Measurements from ENCODE around the gene PHACTR1.

Gene PHACTR1

DNA sequence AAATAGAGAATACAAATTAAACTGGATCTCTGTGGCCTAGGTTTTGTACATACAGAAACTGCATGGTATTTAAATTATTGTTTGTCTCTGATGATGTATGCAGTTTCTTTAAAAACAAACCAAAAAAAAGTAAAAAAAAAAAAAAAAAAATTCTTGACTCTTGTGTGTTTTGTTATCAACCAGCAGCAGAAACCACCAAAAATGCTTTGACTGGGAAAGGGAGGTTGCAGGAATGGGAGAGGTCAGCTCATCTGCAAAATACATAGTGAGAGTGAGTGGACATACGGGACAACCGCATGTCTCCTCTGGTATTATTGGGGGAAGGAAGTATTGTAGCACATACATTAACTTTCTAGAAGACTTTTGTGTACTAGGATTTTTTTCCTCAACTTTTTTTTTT is 573.8 kb downstream of the PHACTR1 start:
- Histone ChIP-seq H3K4me3 (ENCODE audit: low read depth, low read length) (no peak overlapping the region), H3K27me3 (ENCODE audit: control insufficient read depth, insufficient read depth, low read length) (no peaks in the 10 kb centered on the region), H3K9me3 (ENCODE audit: control insufficient read depth, low read length) (no peaks in the 10 kb centered on the region), H3K4me2 (ENCODE audit: low read length) (no peak overlapping the region), H3K4me1 (no peaks in the 10 kb centered on the region), H3K79me2 (no peaks in the 10 kb centered on the region), H3K36me3 (ENCODE audit: control insufficient read depth, insufficient read depth, low read length) (no peaks in the 10 kb centered on the region), H3K9ac (no peak overlapping the region), H3K27ac (no peak overlapping the region), H2AFZ (no peak overlapping the region)
- TF ChIP-seq, protein P1, sequence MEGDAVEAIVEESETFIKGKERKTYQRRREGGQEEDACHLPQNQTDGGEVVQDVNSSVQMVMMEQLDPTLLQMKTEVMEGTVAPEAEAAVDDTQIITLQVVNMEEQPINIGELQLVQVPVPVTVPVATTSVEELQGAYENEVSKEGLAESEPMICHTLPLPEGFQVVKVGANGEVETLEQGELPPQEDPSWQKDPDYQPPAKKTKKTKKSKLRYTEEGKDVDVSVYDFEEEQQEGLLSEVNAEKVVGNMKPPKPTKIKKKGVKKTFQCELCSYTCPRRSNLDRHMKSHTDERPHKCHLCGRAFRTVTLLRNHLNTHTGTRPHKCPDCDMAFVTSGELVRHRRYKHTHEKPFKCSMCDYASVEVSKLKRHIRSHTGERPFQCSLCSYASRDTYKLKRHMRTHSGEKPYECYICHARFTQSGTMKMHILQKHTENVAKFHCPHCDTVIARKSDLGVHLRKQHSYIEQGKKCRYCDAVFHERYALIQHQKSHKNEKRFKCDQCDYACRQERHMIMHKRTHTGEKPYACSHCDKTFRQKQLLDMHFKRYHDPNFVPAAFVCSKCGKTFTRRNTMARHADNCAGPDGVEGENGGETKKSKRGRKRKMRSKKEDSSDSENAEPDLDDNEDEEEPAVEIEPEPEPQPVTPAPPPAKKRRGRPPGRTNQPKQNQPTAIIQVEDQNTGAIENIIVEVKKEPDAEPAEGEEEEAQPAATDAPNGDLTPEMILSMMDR (IDR thresholded peaks at IDR 0.05) = no peak

DNA sequence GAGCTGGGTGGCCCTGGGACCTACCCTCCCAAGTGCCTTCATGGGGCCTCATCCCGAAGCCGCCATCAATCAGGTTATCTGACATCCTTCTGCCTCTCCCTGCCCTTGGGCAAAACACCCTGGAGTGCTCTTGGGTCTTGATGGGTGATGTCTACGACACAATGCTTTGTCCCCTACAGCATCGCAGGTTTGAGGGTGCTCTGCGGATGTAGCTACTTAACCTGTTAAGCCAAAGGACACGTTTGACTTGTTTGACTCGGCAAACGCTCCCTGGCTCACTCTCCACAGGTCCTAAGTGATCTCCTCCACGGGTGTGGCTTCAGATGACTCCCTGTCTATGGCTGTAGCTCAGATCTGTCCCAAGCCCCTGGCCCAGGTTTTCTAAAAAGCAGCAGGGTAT is 576.2 kb downstream of the PHACTR1 start:
- Histone ChIP-seq H3K4me1 (peaks cover 6% of the 10 kb centered on the region), H3K27me3 (ENCODE audit: control insufficient read depth, insufficient read depth, low read length) (no peaks in the 10 kb centered on the region), H3K79me2 (no peaks in the 10 kb centered on the region), H3K36me3 (ENCODE audit: control insufficient read depth, insufficient read depth, low read length) (no peaks in the 10 kb centered on the region), H3K9ac (no peak overlapping the region), H3K4me2 (ENCODE audit: low read length) (no peak overlapping the region), H3K27ac (no peak overlapping the region), H3K9me3 (ENCODE audit: control insufficient read depth, low read length) (no peaks in the 10 kb centered on the region), H2AFZ (no peak overlapping the region), H3K4me3 (ENCODE audit: low read depth, low read length) (no peak overlapping the region)
- TF ChIP-seq, protein P1 (IDR thresholded peaks at IDR 0.05) = no peak

DNA sequence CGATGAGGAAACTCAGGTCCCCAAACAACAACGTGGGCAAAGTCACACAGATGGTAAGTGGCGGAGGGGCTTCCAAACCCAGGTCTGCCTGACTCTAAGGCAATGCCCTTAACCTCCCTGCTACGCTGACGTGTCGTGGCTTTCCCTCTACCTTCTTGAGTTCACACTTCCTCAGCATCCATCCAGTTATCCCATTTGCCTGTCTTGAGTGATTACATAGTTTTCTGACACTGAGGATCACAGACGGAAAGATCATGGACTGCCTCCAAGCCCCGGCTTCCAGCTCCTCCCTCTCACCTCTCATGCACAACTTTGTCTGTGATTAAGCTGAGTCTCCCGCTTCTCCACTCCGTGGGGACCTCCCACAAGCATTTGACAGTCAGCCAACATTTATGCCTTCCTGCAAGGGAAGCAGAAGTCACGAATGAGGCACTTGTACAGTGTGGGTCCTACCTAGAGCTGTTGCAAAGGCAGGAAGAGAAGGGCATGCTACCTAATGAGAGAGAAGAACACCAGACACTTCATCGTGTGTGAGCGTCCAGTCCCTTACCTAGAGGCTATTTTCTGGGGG is 578.0 kb downstream of the PHACTR1 start:
- no peak overlapping the region for H2AFZ ChIP-seq
- H3K27me3 ChIP-seq (ENCODE audit: control insufficient read depth, insufficient read depth, low read length) = no peaks in the 10 kb centered on the region
- no peaks in the 10 kb centered on the region for H3K36me3 ChIP-seq (ENCODE audit: control insufficient read depth, insufficient read depth, low read length)
- H3K4me3 ChIP-seq (ENCODE audit: low read depth, low read length) = no peak overlapping the region
- TF ChIP-seq, protein P1 (IDR thresholded peaks at IDR 0.05) = no peak
- H3K4me2 ChIP-seq (ENCODE audit: low read length) = no peak overlapping the region
- H3K4me1 ChIP-seq = peaks cover 6% of the 10 kb centered on the region
- no peak overlapping the region for H3K27ac ChIP-seq
- H3K9ac ChIP-seq = no peak overlapping the region
- H3K9me3 ChIP-seq (ENCODE audit: control insufficient read depth, low read length) = no peaks in the 10 kb centered on the region
- H3K79me2 ChIP-seq = no peaks in the 10 kb centered on the region

DNA sequence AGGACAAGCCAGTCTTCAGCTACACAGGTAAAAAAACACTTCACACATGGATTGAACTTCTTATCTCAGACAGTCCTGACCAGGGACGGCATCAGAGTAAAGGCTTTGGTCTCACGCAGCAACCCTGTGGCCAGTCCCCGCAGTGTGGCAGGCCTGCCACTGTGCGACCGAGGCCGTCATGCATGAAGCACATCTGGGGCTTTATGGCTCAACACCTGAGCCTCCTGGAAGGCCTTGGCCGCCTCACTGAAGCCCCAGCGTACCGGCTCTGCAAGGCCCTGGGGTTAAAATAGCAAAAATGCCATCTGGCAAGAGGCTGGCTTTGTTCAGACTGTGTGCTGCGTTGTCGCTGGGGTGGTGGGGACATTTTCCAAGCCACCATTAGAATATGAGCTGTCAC is 579.0 kb downstream of the PHACTR1 start:
- TF ChIP-seq, protein P1 (IDR thresholded peaks at IDR 0.05) = no peak
- Histone ChIP-seq H3K9ac (no peak overlapping the region), H3K36me3 (ENCODE audit: control insufficient read depth, insufficient read depth, low read length) (no peaks in the 10 kb centered on the region), H3K27me3 (ENCODE audit: control insufficient read depth, insufficient read depth, low read length) (no peaks in the 10 kb centered on the region), H3K79me2 (no peaks in the 10 kb centered on the region), H3K9me3 (ENCODE audit: control insufficient read depth, low read length) (no peaks in the 10 kb centered on the region), H2AFZ (no peak overlapping the region), H3K4me2 (ENCODE audit: low read length) (no peak overlapping the region), H3K27ac (no peak overlapping the region), H3K4me1 (peaks cover 6% of the 10 kb centered on the region), H3K4me3 (ENCODE audit: low read depth, low read length) (no peak overlapping the region)

DNA sequence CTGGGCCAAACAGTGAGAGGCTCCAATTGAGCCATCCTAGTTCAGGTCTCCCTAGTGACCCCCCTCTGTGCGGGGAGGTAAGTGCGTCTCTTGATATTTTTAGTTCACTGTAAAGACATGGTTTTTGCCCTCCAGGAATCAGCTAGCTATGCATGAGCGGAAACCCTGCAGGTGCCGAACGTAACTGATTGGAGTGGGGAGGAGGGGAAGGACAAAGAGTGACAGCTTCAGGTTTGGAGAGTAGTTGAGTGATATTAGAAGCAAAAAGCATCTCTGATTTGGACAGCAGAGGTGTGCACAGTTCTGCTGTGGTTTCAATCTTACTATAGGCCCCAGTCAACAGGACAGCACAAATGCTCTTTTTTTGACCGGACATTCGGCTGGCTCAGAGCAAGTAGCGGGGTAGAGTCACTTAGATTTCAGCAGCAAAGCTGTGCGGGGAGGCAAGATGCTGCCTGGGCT is 580.0 kb downstream of the PHACTR1 start:
- TF ChIP-seq, protein P1 (IDR thresholded peaks at IDR 0.05) = peak; percentile 35
- Histone ChIP-seq H3K79me2 (no peaks in the 10 kb centered on the region), H2AFZ (peak overlapping the region; percentile 33), H3K27me3 (ENCODE audit: control insufficient read depth, insufficient read depth, low read length) (no peaks in the 10 kb centered on the region), H3K9ac (no peak overlapping the region), H3K9me3 (ENCODE audit: control insufficient read depth, low read length) (no peaks in the 10 kb centered on the region), H3K4me3 (ENCODE audit: low read depth, low read length) (no peak overlapping the region), H3K4me2 (ENCODE audit: low read length) (peak overlapping the region; percentile 3), H3K4me1 (peaks cover 6% of the 10 kb centered on the region), H3K36me3 (ENCODE audit: control insufficient read depth, insufficient read depth, low read length) (no peaks in the 10 kb centered on the region), H3K27ac (no peak overlapping the region)
